ENCODE results near the gene SEC14L6.
"Not testable (repeated sequence)": the region's sequence is repeated elsewhere in the genome, so short reads cannot be mapped to it uniquely, and the experiment has no call there.

SEC14L6 gene

GRCh38 chr22:30572210-30572609 lies 25.7 kb upstream of the SEC14L6 start:
- H3K4me2 ChIP-seq (ENCODE audit: low read depth, low read length, poor library complexity, severe bottlenecking), result no peak overlapping the region
- H3K9me3 ChIP-seq (ENCODE audit: insufficient read depth, low read depth, low read length), result no peaks in the 10 kb centered on the region
- H3K9ac ChIP-seq (ENCODE audit: low read depth, low read length, poor library complexity, severe bottlenecking), result no peak overlapping the region
- no peaks in the 10 kb centered on the region for H3K79me2 ChIP-seq (ENCODE audit: insufficient read depth, low read length)
- no peaks in the 10 kb centered on the region for H3K4me1 ChIP-seq (ENCODE audit: insufficient read depth, low read length, poor library complexity, severe bottlenecking)
- no peaks in the 10 kb centered on the region for H3F3A ChIP-seq (ENCODE audit: low read depth)
- peaks cover 12% of the 10 kb centered on the region; the same call in 1 of the 2 replicates for H3K36me3 ChIP-seq (ENCODE audit: insufficient read depth, low read length)
- no peak overlapping the region for H3K4me3 ChIP-seq (ENCODE audit: low read length, poor library complexity, severe bottlenecking)
- TF ChIP-seq CTCF (conservative IDR thresholded peaks at IDR 0.05; ENCODE audit: low read length) (no peak), EZH2phosphoT487 (IDR thresholded peaks at IDR 0.05; ENCODE audit: borderline replicate concordance) (no peak)
- no peak overlapping the region for H2AFZ ChIP-seq (ENCODE audit: low read length)
- H3K9me2 ChIP-seq (replicated peaks; ENCODE audit: low read depth, low read length), result no peaks in the 10 kb centered on the region
- H4K20me1 ChIP-seq (ENCODE audit: insufficient read depth, low read length, poor library complexity, severe bottlenecking), result no peaks in the 10 kb centered on the region
- no peaks in the 10 kb centered on the region for H3K27me3 ChIP-seq (ENCODE audit: insufficient read depth, low read length, poor library complexity, severe bottlenecking)

- Histone ChIP-seq H3K4me3 (ENCODE audit: low read length, poor library complexity, severe bottlenecking) (no peak overlapping the region), H3K9ac (ENCODE audit: low read depth, low read length, poor library complexity, severe bottlenecking) (no peak overlapping the region), H4K20me1 (ENCODE audit: insufficient read depth, low read length, poor library complexity, severe bottlenecking) (no peaks in the 10 kb centered on the region), H3K4me2 (ENCODE audit: low read depth, low read length, poor library complexity, severe bottlenecking) (no peak overlapping the region), H3K79me2 (ENCODE audit: insufficient read depth, low read length) (no peaks in the 10 kb centered on the region), H3K36me3 (ENCODE audit: insufficient read depth, low read length) (no peaks in the 10 kb centered on the region), H3K9me3 (ENCODE audit: insufficient read depth, low read depth, low read length) (no peaks in the 10 kb centered on the region), H3K27me3 (ENCODE audit: insufficient read depth, low read length, poor library complexity, severe bottlenecking) (no peaks in the 10 kb centered on the region), H3K4me1 (ENCODE audit: insufficient read depth, low read length, poor library complexity, severe bottlenecking) (no peaks in the 10 kb centered on the region), H3F3A (ENCODE audit: low read depth) (no peaks in the 10 kb centered on the region), H2AFZ (ENCODE audit: low read length) (no peak overlapping the region), H3K9me2 (replicated peaks; ENCODE audit: low read depth, low read length) (no peaks in the 10 kb centered on the region)
- TF ChIP-seq CTCF (conservative IDR thresholded peaks at IDR 0.05; ENCODE audit: low read length), result no peak
- no peak for TF ChIP-seq EZH2phosphoT487 (IDR thresholded peaks at IDR 0.05; ENCODE audit: borderline replicate concordance)
These were observed 23.2 kb upstream of the SEC14L6 start for GRCh38 chr22:30569674-30570202.

GRCh38 chr22:30568137-30568805 lies 21.7 kb upstream of the SEC14L6 start:
- H3K4me1 ChIP-seq (ENCODE audit: insufficient read depth, low read length, poor library complexity, severe bottlenecking), result no peaks in the 10 kb centered on the region
- H3K9ac ChIP-seq (ENCODE audit: low read depth, low read length, poor library complexity, severe bottlenecking), result no peak overlapping the region
- no peaks in the 10 kb centered on the region for H3F3A ChIP-seq (ENCODE audit: low read depth)
- no peaks in the 10 kb centered on the region for H4K20me1 ChIP-seq (ENCODE audit: insufficient read depth, low read length, poor library complexity, severe bottlenecking)
- no peaks in the 10 kb centered on the region for H3K36me3 ChIP-seq (ENCODE audit: insufficient read depth, low read length)
- no peak overlapping the region for H3K4me2 ChIP-seq (ENCODE audit: low read depth, low read length, poor library complexity, severe bottlenecking)
- H2AFZ ChIP-seq (ENCODE audit: low read length), result no peak overlapping the region
- no peaks in the 10 kb centered on the region for H3K79me2 ChIP-seq (ENCODE audit: insufficient read depth, low read length)
- TF ChIP-seq CTCF (conservative IDR thresholded peaks at IDR 0.05; ENCODE audit: low read length) (no peak), EZH2phosphoT487 (IDR thresholded peaks at IDR 0.05; ENCODE audit: borderline replicate concordance) (no peak)
- H3K9me2 ChIP-seq (replicated peaks; ENCODE audit: low read depth, low read length), result no peaks in the 10 kb centered on the region
- no peaks in the 10 kb centered on the region for H3K9me3 ChIP-seq (ENCODE audit: insufficient read depth, low read depth, low read length)
- no peaks in the 10 kb centered on the region for H3K27me3 ChIP-seq (ENCODE audit: insufficient read depth, low read length, poor library complexity, severe bottlenecking)
- H3K4me3 ChIP-seq (ENCODE audit: low read length, poor library complexity, severe bottlenecking), result no peak overlapping the region

- H2AFZ ChIP-seq (ENCODE audit: low read length); H3K27me3 ChIP-seq (ENCODE audit: insufficient read depth, low read length, poor library complexity, severe bottlenecking); H3K4me1 ChIP-seq (ENCODE audit: insufficient read depth, low read length, poor library complexity, severe bottlenecking); H3K4me2 ChIP-seq (ENCODE audit: low read depth, low read length, poor library complexity, severe bottlenecking); H4K20me1 ChIP-seq (ENCODE audit: insufficient read depth, low read length, poor library complexity, severe bottlenecking); H3K4me3 ChIP-seq (ENCODE audit: low read length, poor library complexity, severe bottlenecking); H3K9me2 ChIP-seq (replicated peaks; ENCODE audit: low read depth, low read length); H3K9me3 ChIP-seq (ENCODE audit: insufficient read depth, low read depth, low read length); H3K79me2 ChIP-seq (ENCODE audit: insufficient read depth, low read length); H3K9ac ChIP-seq (ENCODE audit: low read depth, low read length, poor library complexity, severe bottlenecking); H3K36me3 ChIP-seq (ENCODE audit: insufficient read depth, low read length); H3F3A ChIP-seq (ENCODE audit: low read depth): not testable (repeated sequence)
These were observed 20.7 kb upstream of the SEC14L6 start for GRCh38 chr22:30567277-30567676.
